Measurements from ENCODE around the gene SV2C.

DNA sequence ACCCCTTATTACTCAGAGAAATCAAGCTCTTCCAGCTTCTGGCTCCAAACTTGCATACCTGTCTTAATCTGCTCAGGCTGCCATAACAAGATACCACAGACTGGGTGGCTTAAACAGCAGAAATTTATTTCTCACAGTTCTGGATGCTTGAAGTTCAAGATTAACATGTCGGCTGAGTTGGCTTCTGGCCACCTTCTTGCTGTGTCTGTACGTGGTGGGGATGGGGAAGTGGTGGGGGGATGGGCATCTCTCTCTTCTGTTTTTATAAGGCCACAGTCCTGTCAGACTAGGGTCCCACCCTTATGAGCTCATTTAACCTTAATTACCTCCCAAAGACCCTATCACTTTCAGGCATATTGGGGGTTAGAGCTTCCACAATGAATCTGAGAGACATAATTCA lies 140.5 kb downstream of the SV2C start:
- TF ChIP-seq ZNF140 (tag by site-specific recombination; IDR thresholded peaks at IDR 0.05) (no peak), ZNF501 (tag by site-specific recombination; IDR thresholded peaks at IDR 0.05) (no peak), ZBTB7A (tag by site-specific recombination; IDR thresholded peaks at IDR 0.05; ENCODE audit: low read depth) (no peak)
- TF ChIP-seq, protein P1, sequence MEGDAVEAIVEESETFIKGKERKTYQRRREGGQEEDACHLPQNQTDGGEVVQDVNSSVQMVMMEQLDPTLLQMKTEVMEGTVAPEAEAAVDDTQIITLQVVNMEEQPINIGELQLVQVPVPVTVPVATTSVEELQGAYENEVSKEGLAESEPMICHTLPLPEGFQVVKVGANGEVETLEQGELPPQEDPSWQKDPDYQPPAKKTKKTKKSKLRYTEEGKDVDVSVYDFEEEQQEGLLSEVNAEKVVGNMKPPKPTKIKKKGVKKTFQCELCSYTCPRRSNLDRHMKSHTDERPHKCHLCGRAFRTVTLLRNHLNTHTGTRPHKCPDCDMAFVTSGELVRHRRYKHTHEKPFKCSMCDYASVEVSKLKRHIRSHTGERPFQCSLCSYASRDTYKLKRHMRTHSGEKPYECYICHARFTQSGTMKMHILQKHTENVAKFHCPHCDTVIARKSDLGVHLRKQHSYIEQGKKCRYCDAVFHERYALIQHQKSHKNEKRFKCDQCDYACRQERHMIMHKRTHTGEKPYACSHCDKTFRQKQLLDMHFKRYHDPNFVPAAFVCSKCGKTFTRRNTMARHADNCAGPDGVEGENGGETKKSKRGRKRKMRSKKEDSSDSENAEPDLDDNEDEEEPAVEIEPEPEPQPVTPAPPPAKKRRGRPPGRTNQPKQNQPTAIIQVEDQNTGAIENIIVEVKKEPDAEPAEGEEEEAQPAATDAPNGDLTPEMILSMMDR (tag by site-specific recombination; IDR thresholded peaks at IDR 0.05) = no peak

Measured in HEK293 (cell line).